Suprapubic skin (tissue), 4 donors: ENCODE data around the gene TMEM175.

Experiments
- EP300 ChIP-seq: sonication (generic); formaldehyde crosslinking; IDR thresholded peaks from one replicate; pipeline ENCODE4 v1.6.1; 2017; ENCODE audit warnings: antibody characterized with exemption
- POLR2A ChIP-seq, 2 donors: fragments of 450-650 bp; IDR thresholded peaks; one replicate each; pipeline ENCODE4 v1.6.1; 2017; ENCODE audit warnings: antibody characterized with exemption in 2 of 2, mild to moderate bottlenecking in 2 of 2, moderate library complexity in 2 of 2
- POLR2AphosphoS5 ChIP-seq, 3 donors: sonication (generic); formaldehyde crosslinking; IDR thresholded peaks; one replicate each; pipeline ENCODE4 v1.6.1; 2017; ENCODE audit warnings: antibody characterized with exemption in 3 of 3
- TF ChIP-seq, protein P1 (sequence below), 2 donors: fragments of 200-600 bp in 1 of 2; fragments of 450-650 bp in 1 of 2; sonication (generic) in 1 of 2; IDR thresholded peaks; one replicate each; pipeline ENCODE4 v1.5.1; 2016 to 2019; ENCODE audit warnings: antibody characterized with exemption in 2 of 2, mild to moderate bottlenecking in 1 of 2, moderate library complexity in 1 of 2

DNA sequence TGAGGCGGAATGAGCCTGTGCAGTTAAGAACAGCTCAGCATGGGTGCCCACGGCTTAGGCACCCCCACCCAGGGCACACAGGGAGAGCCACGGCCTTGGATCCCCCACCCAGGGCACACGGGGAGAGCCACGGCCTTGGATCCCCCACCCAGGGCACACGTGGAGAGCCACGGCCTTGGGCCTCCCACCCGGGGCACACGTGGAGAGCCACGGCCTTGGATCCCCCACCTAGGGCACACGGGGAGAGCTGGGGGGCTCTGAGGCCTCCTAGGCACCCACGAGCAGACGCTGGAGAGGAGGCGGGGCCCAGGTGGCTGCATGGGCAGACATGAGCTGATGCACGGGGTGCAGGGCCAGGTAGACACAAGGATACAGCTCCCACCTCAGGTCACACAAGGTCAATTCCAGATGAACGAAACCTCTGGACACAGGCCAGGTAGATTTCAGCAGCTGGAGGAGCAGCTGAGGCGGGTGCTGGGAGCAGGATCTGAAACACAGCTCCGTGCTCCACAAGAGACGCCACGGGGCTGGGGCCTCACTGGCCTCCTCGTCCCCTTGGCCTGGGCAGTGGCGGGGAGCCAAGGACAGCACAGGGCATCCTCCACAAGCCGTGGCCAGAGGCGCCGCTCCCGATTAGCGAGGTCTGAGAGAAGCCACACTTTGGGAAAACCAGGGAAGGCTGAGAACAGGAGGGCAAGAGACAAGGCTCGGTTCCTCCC lies 30.9 kb upstream of the TMEM175 start:
- TF ChIP-seq, protein P1, sequence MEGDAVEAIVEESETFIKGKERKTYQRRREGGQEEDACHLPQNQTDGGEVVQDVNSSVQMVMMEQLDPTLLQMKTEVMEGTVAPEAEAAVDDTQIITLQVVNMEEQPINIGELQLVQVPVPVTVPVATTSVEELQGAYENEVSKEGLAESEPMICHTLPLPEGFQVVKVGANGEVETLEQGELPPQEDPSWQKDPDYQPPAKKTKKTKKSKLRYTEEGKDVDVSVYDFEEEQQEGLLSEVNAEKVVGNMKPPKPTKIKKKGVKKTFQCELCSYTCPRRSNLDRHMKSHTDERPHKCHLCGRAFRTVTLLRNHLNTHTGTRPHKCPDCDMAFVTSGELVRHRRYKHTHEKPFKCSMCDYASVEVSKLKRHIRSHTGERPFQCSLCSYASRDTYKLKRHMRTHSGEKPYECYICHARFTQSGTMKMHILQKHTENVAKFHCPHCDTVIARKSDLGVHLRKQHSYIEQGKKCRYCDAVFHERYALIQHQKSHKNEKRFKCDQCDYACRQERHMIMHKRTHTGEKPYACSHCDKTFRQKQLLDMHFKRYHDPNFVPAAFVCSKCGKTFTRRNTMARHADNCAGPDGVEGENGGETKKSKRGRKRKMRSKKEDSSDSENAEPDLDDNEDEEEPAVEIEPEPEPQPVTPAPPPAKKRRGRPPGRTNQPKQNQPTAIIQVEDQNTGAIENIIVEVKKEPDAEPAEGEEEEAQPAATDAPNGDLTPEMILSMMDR (IDR thresholded peaks at IDR 0.05) = no peak
- TF ChIP-seq POLR2A (IDR thresholded peaks at IDR 0.05) (no peak), POLR2AphosphoS5 (IDR thresholded peaks at IDR 0.05) (no peak), EP300 (no peak)
